HCT116 (cell line): ENCODE results near the gene DNAJC5G. TPM values are rescaled to one million over a fixed set of nuclear protein-coding genes. Genes with fewer than 3 reads are reported as not detected.

Source experiments
- ATAC-seq: fragments of 200-7000 bp; cut with Tn5 transposase; 2 replicates; pipeline ENCODE4 v1.9.1; 2020; ENCODE audit warnings: mild to moderate bottlenecking, moderate library complexity
- BruUV-seq: library from RNA; stranded (reverse); fragments of 400-500 nt; replicated peaks from 2 replicates; lab custom pipeline; 2021; lab: Mats Ljungman, UMichigan
- CTCF ChIA-PET: fragments of 300-600 bp; sonication (Branson Sonifier 250); formaldehyde crosslinking; loops from one replicate; lab custom pipeline; 2021; ENCODE audit warnings: antibody characterized with exemption; lab: Charles Lee
- POLR2A ChIA-PET: fragments of 300-600, 350-600 bp; sonication (Branson Sonifier 250); formaldehyde crosslinking; loops from one replicate; lab custom pipeline; 2021; ENCODE audit warnings: antibody characterized with exemption; lab: Charles Lee
- RAD21 ChIA-PET, 2 experiments: fragments of 300-600 bp; sonication (Branson Sonifier 250); formaldehyde crosslinking; loops; one replicate each; lab custom pipeline; 2023; ENCODE audit warnings: low total read pairs in 2 of 2; ENCODE audit not compliant: uncharacterized antibody in 2 of 2, unreplicated experiment in 2 of 2, low non-redundant PET in 1 of 2; lab: Charles Lee
- DNase-seq: peaks from one replicate; pipeline ENCODE4 v3.0.0-alpha.2; 2010; ENCODE audit warnings: low read depth, low spot score
- H2AFZ ChIP-seq: fragments of 200-600 bp; shearing (Covaris generic), sonication (generic); 2 replicates; pipeline ENCODE4 v1.6.1; 2017; ENCODE audit warnings: low read depth, mixed run types, mixed read lengths, antibody characterized with exemption, low read length; ENCODE audit not compliant: poor library complexity, severe bottlenecking
- H3K27ac ChIP-seq: 2 replicates; pipeline ENCODE4 v1.5.1; 2012; ENCODE audit warnings: low read depth, low read length
- H3K27me3 ChIP-seq: fragments of 200-600 bp; sonication (generic); 2 replicates; pipeline ENCODE4 v1.6.1; 2016; ENCODE audit warnings: mixed run types, low read length, mixed read lengths; ENCODE audit not compliant: insufficient read depth
- H3K36me3 ChIP-seq, 2 experiments: fragments of 200-500 bp in 1 of 2; fragments of 200-600 bp in 1 of 2; sonication (Bioruptor generic) in 1 of 2; sonication (generic) in 1 of 2; 2 replicates each; pipeline versions ENCODE4 v1.5.1 to v1.6.1; 2014 to 2016; ENCODE audit warnings: low read length in 2 of 2, inconsistent platforms in 1 of 2, mixed read lengths in 1 of 2, mixed run types in 1 of 2; ENCODE audit not compliant: insufficient read depth in 2 of 2, control insufficient read depth in 1 of 2
- H3K4me1 ChIP-seq, 2 experiments: fragments of 200-600 bp in 1 of 2; sonication (generic) in 1 of 2; 2 replicates each; pipeline versions ENCODE4 v1.5.1 to v1.6.1; 2012 to 2017; ENCODE audit warnings: low read length in 2 of 2, inconsistent platforms in 1 of 2, mild to moderate bottlenecking in 1 of 2, mixed read lengths in 1 of 2, mixed run types in 1 of 2, moderate library complexity in 1 of 2; ENCODE audit not compliant: insufficient read depth in 2 of 2, control insufficient read depth in 1 of 2
- H3K4me2 ChIP-seq: fragments of 200-600 bp; sonication (generic); 2 replicates; pipeline ENCODE4 v1.6.1; 2017; ENCODE audit warnings: mixed run types, low read length, mixed read lengths
- H3K4me3 ChIP-seq, 2 experiments: fragments of 200-600 bp in 1 of 2; sonication (generic) in 1 of 2; replicated peaks in 1 of 2; 2 replicates each; pipeline ENCODE4 v1.5.1; 2011 to 2016; ENCODE audit warnings: low read length in 2 of 2, control low read depth in 1 of 2, low read depth in 1 of 2, mild to moderate bottlenecking in 1 of 2, mixed read lengths in 1 of 2, mixed run types in 1 of 2
- H3K79me2 ChIP-seq: fragments of 200-600 bp; sonication (generic); 2 replicates; pipeline ENCODE4 v1.6.1; 2017; ENCODE audit warnings: mild to moderate bottlenecking, mixed run types, low read length, moderate library complexity, mixed read lengths; ENCODE audit not compliant: insufficient read depth
- H3K9ac ChIP-seq: fragments of 200-600 bp; sonication (generic); 2 replicates; pipeline ENCODE4 v1.6.1; 2016; ENCODE audit warnings: low read length, mixed read lengths
- H3K9me2 ChIP-seq: fragments of 200-600 bp; sonication (generic), shearing (Covaris generic); 2 replicates; pipeline ENCODE4 v1.6.1; 2017; ENCODE audit warnings: mixed run types, mild to moderate bottlenecking, moderate library complexity; ENCODE audit not compliant: insufficient read depth
- H3K9me3 ChIP-seq, 2 experiments: fragments of 200-500 bp in 1 of 2; fragments of 200-600 bp in 1 of 2; sonication (Bioruptor generic) in 1 of 2; sonication (generic) in 1 of 2; 2 replicates each; pipeline ENCODE4 v1.6.1; 2014 to 2017; ENCODE audit warnings: low read length in 2 of 2, mixed read lengths in 2 of 2, inconsistent platforms in 1 of 2, low read depth in 1 of 2, mild to moderate bottlenecking in 1 of 2, mixed run types in 1 of 2, moderate library complexity in 1 of 2; ENCODE audit not compliant: control insufficient read depth in 1 of 2, insufficient read depth in 1 of 2
- H4K20me1 ChIP-seq: fragments of 200-600 bp; sonication (generic), shearing (Covaris generic); 2 replicates; pipeline ENCODE4 v1.6.1; 2017; ENCODE audit warnings: mixed run types, mild to moderate bottlenecking, moderate library complexity; ENCODE audit not compliant: insufficient read depth
- CBX3 ChIP-seq: IDR thresholded peaks from 2 replicates; pipeline ENCODE4 v1.6.1; 2012; ENCODE audit warnings: low read depth
- EGR1 ChIP-seq: IDR thresholded peaks from 2 replicates; pipeline ENCODE4 v1.6.1; 2012; ENCODE audit warnings: low read depth
- EZH2 ChIP-seq: fragments of 200-600 bp; sonication (generic); IDR thresholded peaks from 2 replicates; pipeline ENCODE4 v1.6.1; 2017; ENCODE audit warnings: antibody characterized with exemption, mixed run types
- EZH2phosphoT487 ChIP-seq: fragments of 200-600 bp; IDR thresholded peaks from 2 replicates; pipeline ENCODE4 v1.6.1; 2018; ENCODE audit warnings: antibody characterized with exemption, borderline replicate concordance
- FOSL1 ChIP-seq: IDR thresholded peaks from 2 replicates; pipeline ENCODE4 v1.6.1; 2012; ENCODE audit warnings: low read depth
- SIN3A ChIP-seq: IDR thresholded peaks from 2 replicates; pipeline ENCODE4 v1.6.1; 2012; ENCODE audit warnings: low read depth
- intact Hi-C: fragments of 100-400 bp; cut with micrococcal nuclease; formaldehyde crosslinking; loops from 2 replicates; pipeline ENCODE4 v1.10.0; 2022
- total RNA-seq: library from RNA; stranded (reverse); gene quantifications from one replicate; pipeline ENCODE4 v1.2.1, GENCODE V29; 2021; ENCODE audit not compliant: unreplicated experiment
- TF ChIP-seq, protein P1 (sequence below), 3 experiments: fragments of 200-600 bp in 1 of 3; sonication (generic) in 1 of 3; IDR thresholded peaks in 2 of 3; conservative IDR thresholded peaks in 1 of 3; 2 replicates each; pipeline ENCODE4 v1.5.1; 2012 to 2017; ENCODE audit warnings: low read depth in 2 of 3, low read length in 2 of 3, antibody characterized with exemption in 1 of 3, borderline replicate concordance in 1 of 3, control low read depth in 1 of 3, mild to moderate bottlenecking in 1 of 3, mixed read lengths in 1 of 3, mixed run types in 1 of 3, moderate library complexity in 1 of 3; ENCODE audit not compliant: insufficient read depth in 1 of 3

The DNAJC5G gene
- total RNA-seq, 1 experiment from 2014 or later: 2.5 TPM

DNA sequence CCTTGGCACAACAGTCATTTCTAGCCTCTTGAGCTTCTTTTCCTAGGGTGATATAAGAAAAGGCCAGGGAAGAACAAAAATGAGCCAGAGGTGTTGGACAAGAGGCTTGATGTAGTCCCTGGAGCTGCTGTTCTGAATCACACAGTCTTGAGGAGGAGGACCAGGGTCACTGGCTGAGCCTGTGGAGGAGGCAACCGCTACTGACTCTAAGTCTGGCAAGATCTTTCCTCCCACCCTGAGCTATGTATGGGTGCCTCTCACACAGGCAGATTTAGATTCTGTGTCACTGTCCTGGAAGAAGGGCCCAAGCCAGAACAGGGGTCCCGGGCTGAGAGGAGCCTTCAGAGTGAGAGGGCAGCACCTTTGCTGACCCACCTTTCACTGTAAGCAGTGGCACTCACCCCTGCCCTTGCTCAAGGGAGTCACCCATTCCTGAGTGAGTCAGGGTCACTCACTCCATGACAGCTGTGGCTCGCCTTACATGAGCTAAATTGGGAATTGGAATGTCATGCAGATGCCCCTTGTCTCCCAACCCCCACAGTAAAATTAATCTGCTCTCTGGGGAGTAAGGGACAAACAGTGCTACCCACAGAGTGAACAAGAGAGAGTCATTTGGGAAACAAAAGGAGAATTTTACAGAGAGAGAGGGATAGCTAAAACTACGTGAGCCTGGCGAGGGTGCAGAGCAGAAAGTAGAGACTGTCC lies 6.8 kb downstream of the DNAJC5G start, which contains the start of gene TRIM54:
TSS of gene TRIM54 (plus strand) at position 575 of the 705 bp plus-strand sequence. CDS start 303 bp downstream, outside the sequence.
- H2AFZ ChIP-seq: no peak within 1 kb of the TSS
- no peaks in the 10 kb centered on the region for H3K9me3 ChIP-seq
- intact Hi-C loops: loop anchor here (2.0 to 5.0 kb wide), 2 partner anchors 183 to 315 kb away; no protein-coding TSS in a partner anchor
- ATAC-seq: no peak
- H3K36me3 ChIP-seq: no peaks in the 10 kb centered on the region
- RAD21 ChIA-PET: interaction anchor here in 1 of 2 experiments (1.2 kb wide), 1 partner anchor 21 kb away, joined by 3 read pairs; no protein-coding TSS in a partner anchor
- no peak for DNase-seq
- CTCF ChIA-PET: interaction anchor here (1.2 to 5.6 kb wide), 5 partner anchors 10 to 182 kb away, joined by 3 to 50 read pairs (median 12); no protein-coding TSS in a partner anchor
- peaks cover 2 to 28% of the 10 kb centered on the region in 2 experiments for H3K4me1 ChIP-seq
- H3K4me3 ChIP-seq: no peak within 1 kb of the TSS
- H3K9me2 ChIP-seq: no peaks in the 10 kb centered on the region
- H3K9ac ChIP-seq: no peak within 1 kb of the TSS
- H3K79me2 ChIP-seq: no peaks in the 10 kb centered on the region
- no TSS peak for BruUV-seq
- peak within 1 kb of the TSS; percentile 34 for H3K4me2 ChIP-seq
- no peak within 1 kb of the TSS for H3K27ac ChIP-seq
- TF ChIP-seq EZH2phosphoT487 (no peak), EZH2 (no peak), FOSL1 (no peak), SIN3A (no peak), CBX3 (no peak), EGR1 (no peak)
- TF ChIP-seq, protein P1, sequence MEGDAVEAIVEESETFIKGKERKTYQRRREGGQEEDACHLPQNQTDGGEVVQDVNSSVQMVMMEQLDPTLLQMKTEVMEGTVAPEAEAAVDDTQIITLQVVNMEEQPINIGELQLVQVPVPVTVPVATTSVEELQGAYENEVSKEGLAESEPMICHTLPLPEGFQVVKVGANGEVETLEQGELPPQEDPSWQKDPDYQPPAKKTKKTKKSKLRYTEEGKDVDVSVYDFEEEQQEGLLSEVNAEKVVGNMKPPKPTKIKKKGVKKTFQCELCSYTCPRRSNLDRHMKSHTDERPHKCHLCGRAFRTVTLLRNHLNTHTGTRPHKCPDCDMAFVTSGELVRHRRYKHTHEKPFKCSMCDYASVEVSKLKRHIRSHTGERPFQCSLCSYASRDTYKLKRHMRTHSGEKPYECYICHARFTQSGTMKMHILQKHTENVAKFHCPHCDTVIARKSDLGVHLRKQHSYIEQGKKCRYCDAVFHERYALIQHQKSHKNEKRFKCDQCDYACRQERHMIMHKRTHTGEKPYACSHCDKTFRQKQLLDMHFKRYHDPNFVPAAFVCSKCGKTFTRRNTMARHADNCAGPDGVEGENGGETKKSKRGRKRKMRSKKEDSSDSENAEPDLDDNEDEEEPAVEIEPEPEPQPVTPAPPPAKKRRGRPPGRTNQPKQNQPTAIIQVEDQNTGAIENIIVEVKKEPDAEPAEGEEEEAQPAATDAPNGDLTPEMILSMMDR (IDR thresholded peaks at IDR 0.05 in 2 of 3, conservative IDR thresholded peaks at IDR 0.05 in 1 of 3; ENCODE audit: borderline replicate concordance in 1 of 3, insufficient read depth in 1 of 3, low read depth in 2 of 3, low read length in 2 of 3): no peak
- TF ChIP-seq, all 23 proteins: peak for 0
- POLR2A ChIA-PET: interaction anchor here (2.3 kb wide), 1 partner anchor 11 kb away, joined by 8 read pairs; no protein-coding TSS in a partner anchor
- no peaks in the 10 kb centered on the region for H4K20me1 ChIP-seq
- H3K27me3 ChIP-seq: no peaks in the 10 kb centered on the region
